Stimulated activated naive CD4-positive, alpha-beta T cell treated with Interleukin-2 at 50 U/mL for 16 hours (primary cell): Measurements from ENCODE around the gene VPS13D.

ENCODE experiments used
- DNase-seq: peaks from one replicate; lab custom pipeline; 2025; lab: John Stamatoyannopoulos, UW

VPS13D gene

DNA sequence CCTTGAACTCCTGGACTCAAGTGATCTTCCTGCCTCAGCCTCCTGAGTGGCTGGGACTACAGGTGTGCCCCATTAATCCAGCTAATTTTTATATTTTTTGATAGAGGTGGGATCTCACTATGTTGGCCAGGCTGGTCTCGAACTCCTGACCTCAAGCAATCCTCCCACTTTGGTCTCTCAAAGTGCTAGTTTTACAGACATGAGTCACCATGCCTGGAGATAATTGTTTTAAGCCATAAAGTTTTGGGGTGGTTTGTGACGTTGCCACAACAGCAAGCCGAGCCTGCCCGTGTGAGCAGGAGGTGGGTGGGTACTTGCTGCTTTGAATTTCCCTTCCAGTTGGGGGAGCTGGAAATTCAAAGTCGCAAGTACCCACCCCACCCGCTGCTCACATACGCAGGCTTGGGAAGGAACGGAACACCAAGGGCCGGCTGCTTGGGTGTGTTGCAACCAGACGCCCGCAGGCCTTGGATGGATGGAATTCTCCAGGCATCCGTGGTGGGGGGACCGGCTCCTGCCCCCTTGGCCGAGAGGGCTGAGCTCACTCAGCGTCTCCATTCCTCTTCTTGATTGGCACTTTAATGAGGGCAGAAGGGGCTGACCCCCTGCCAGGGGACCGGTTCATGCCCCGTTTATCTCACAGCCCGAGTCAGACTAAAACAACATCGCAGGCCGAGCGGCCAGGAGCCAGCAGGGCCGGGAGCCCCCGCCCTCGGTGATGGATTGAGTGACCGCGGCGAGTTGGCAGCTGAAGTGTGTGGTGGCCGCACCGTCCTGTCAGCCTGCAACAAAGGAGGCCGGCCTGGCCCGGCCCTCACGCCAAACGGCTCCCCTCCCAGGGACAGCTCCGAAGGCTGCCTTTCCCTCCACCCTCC lies 310.1 kb downstream of the VPS13D start:
- no peak for DNase-seq

DNA sequence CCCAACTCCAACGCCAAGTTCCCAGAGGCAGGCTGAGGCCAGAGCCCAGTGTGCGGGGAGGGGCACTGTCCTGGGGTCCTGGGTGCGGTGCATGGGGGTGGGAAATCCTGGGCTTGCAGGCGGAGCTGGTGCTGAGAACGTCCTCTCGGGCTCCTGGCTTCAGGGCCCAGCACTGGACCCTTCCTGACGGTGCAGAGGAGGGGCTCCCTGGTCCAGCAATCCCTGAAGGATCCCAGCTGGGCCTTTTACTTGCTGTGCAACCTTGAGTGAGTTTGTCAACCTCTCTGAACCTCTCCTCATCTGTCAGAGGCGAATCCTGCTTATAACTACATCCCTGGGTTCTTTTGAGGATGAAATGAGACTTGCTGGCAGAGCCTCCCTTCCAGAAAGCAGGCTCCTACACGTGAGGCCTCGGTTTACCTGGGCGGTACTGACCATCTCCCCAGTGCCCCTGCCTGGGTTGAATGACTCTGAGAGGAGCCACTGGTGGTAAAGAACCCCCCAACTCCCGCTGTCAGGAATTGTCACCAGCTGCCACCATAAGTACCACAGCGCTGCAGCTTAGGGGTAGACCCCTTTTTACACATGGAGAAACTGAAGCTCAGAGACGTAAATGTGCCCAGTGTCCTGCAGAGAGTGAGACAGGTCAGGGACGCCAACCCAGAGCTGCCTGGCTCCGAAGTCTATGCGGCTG lies 310.9 kb downstream of the VPS13D start:
- DNase-seq, result no peak

DNA sequence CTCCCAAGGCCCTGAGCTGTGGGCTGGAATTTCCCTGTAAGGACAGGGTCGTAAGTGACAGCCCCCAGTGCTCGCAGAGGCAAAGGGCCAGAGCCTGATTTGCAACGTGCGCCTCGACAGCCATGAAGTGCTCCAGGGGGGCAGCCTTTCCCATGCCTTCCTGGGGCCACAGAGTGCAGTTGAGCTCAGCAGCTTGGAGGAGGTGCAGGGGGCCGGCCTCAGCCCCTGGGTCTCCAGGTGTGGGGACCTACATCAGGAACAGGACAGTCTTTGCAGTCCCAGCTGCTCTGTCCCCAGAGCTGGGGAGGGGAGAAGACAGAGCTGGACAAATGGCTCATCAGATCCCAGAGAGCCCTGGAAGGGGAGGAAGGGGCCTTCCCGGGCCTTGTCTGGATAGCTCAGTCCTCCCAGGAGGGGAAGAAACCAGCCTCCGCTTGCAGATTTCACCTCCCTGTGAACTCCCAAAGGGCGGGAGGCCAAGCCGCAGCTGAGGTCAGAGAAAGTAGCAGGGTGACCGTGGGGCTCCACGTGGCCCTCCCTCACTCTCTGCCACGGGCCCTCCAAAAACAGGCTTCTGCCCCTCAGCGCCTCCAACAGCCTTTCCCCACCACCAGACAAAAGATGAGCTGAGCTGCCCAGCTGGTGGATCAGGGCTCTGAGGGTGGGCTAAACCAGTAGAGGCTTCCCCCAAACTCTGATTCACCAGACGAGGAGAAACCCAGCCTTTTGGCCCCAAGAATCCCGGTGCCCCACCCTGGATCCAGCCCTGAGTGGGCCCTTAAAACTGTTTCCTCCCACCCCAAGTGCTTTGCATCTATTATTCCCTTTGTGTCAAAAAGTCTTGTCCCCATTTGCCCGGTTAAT lies 311.7 kb downstream of the VPS13D start:
- DNase-seq, result no peak

DNA sequence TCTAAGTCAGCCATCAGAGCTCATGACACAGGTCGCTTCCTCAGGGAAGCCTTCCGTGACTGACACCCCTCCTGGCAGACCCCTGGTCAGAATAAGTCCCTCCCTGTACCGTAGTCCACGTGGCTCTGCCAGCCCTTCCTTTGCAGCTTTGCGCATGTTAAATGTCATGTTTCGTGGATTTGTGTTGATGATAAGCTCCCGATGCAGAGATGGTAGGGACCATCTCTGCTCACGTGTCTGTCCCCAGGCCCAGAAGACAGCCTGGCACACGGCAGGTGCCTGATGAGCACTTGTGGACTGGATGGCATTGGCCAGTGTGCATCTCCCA lies 312.3 kb downstream of the VPS13D start:
- no peak for DNase-seq

DNA sequence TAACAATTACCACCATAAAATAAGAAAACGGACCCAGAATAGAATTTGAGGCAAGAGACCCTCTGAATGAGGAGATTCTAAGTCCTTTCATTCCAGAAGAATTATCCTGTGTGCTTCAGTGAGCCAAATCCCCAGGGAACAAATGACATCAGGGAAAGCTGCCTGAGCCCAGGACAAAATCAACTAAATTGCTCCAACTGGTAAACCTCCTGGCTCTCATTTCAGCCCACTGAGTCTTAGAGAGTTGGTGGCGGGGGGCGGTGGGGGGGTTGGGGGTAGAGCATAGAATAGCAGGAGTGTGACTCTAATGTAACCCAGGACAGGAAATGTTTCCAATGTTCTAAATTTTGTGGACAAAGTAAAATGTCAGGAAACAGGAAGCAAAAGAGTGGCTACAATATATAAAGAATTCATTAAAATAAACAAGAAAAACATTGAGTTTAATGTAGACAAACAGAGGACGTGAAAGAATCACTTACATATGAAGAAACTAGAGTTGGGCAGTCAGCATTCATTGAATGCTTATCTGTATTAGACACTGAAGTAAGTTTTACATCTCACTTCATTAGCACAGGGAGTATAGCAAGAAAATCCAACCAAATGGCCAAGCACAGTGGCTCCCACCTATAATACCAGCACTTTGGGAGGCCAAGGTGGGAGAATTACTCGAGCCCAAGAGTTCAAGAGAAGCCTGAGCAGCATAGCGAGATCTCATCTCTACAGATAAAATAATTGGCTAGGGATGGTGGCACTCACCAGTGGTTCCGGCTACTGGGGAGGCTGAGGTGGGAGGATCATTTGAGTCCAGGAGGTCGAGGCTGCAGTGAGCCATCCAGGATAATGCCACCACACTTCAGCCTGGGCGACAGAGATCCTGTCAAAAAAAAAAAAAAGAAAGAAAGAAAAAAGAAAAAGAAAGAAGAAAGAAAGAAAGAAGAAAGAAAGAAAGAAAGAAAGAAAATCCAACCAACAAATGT lies 313.1 kb downstream of the VPS13D start:
- no peak for DNase-seq

DNA sequence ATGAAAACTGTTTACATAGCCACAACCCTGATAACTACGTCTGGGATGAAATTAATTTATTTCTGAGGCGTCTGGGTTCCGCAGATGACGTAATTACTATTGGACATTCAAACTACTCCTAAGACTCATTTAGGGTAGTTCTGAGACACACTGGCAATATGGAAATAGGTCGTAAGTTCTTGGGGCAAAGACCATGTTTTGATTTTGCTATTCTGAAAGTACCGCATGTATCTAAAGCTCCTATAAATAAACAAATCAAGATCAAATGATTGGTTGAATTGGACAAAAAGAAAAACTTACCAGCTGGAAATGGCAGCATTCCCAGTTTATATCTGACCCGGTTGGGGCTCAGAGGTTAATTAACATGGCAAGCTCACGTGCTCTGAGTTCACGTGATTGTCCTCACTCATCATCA lies 313.9 kb downstream of the VPS13D start:
- no peak for DNase-seq

DNA sequence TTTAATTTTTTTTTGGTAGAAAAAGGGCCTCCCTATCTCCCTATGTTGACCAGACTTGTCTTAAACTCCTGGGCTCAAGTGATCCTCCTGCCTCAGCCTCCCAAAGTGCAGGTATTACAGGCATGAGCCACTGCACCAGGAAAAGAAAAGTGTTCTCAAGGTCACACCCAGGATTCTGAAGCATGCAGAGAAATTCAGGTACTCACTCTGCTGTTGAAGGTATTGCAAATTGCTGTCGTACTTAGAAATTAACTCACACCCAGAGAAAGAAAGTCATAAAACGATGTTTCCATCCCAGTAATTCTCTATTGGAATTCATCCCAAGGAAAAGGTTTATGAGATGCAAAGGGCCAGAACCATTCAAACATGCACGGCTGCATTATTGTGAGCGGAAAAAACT lies 314.5 kb downstream of the VPS13D start:
- DNase-seq, result no peak

DNA sequence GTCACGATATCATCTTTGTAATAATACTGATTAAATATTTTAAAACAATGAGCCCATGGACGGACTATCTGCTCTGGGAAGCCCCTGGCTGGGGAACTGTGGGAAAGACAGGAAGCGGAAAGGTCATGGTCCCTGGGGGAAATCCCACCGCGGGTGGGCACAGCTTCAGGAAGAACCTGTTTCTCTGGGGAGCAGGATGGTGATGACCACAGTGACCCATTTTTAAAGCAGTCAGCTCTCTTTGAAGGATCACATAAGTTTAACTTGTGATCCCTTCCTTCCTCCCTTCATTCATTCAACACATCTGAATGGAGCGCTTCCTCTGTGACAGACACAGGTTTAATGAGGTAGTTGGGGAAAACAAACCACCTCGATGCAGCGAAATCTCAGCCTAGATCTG lies 315.2 kb downstream of the VPS13D start:
- DNase-seq, result no peak

DNA sequence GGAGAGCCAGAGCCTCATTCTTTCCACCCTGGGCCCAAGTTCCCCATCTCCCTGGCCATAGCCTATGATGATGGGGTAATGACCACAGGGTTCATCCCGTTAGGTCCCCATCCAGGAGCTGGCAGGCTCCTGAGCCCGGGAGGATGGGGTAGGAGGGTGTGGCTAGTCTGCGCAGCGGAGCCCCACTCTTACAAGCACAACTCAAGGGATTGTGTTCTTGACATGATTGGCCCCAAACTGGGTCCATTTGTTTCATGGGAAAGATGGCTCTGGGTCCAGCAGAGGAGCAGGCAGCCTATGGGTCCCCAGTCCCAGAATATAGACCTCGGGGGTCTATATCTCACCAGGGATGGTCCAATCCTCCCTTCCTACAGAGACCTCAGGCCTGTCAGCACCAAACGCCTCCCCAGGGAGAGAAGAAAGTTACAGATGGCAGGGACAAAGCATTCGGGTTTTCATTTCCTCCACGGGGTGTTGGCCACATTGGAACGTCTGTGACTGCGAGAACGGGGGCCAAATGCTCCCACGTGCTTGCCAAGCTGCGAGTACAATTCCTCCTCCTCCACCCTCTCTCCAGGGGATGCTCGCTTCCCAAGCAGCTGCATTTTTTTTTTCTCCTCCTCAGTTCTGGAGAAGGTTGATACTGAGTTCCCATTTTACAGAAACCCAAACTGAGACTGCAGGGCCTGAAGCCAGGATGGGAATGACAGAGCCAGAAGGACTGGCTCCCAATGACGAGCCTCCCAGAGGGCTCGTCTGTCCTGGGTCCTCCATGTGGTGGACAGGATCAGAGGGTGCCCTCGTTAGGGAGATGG lies 317.1 kb downstream of the VPS13D start:
- DNase-seq, result no peak

DNA sequence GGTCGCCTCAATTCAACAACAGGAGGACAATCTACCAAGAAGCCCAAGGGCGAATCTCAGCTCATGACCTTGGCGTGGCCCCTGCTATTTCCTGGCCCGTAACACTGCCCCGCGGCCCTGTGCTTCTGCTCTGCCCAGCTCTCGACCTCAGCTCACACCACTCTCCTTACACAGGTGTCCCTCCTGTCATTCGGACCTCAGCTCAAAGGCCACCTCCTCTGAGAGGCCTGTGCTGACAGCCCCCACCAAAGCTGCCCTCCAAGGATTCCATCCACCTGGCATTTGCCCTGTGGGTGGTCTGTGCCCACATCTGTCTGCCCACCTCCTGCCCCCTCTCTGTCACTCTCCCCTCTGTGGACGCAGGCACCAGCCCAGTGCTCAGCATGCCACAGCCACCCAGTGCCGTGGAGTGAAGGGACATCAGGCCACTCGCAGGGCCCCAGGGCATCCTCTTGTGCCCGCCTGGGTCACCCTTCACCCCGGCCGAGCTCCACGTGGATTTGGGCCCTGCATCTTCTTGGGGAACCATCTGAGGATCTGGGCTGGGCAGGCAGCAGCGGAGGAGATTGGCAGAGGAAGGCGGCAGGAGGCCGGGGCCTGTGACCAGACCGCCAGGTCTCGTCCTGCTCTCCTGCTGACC lies 317.9 kb downstream of the VPS13D start:
- no peak for DNase-seq

DNA sequence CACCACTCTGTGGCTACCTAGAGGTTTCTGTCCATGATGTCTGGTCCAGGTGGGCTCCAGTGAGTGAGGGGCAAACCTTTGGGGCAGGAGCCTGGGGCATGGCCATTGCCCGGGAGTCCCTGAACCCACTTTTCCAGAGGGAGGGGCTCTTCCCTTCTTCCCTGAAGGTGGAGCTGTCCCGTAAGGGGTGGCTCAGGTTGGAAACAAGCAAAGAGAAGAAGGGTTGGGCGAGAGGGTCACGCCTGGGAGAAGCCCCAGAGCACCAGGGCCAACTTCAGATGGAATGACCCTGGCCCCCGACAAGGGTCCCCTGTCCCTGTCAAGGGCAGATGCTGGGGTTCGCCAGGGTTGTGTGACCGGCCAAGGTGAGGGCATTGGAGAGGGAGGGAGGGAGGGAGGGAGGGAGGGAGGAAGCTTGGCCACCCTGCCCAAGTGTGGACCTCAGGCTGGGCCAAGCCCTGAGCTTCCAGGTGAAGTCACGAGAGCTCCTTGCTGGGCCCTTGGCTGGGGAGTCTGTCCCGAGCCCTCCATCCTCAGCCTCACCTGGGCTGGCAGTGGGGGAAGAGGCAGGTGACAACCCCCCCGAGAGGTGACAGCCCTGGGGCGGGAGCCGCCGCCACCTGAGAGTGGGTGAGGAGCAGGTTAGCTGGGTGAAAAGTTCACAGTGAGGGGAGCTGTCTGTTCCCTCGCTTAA lies 318.6 kb downstream of the VPS13D start:
- DNase-seq, result no peak

DNA sequence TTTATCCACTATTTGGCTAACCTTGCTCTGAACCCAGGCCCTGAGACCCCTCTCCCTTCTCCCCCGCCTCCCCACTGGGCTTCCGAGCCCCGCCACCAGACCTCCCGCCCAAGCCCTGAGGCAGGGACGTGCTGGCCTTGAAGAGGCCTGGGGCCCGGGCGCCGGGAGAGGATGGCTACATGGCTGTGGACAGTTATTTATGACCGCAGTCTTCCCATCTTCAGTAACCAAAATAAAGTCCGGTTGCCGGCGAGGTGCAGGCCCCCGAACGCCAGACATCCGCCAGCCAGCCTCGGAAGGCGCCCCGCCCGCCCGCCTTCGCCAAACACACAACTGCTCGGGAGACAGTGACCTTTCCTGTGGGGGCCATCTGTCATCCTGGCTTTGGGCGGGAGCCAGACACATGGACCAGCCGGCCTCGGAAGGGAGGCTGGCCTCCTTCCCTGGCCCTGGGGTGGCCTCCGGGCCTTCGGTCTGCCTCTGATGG lies 319.2 kb downstream of the VPS13D start:
- DNase-seq, result no peak

DNA sequence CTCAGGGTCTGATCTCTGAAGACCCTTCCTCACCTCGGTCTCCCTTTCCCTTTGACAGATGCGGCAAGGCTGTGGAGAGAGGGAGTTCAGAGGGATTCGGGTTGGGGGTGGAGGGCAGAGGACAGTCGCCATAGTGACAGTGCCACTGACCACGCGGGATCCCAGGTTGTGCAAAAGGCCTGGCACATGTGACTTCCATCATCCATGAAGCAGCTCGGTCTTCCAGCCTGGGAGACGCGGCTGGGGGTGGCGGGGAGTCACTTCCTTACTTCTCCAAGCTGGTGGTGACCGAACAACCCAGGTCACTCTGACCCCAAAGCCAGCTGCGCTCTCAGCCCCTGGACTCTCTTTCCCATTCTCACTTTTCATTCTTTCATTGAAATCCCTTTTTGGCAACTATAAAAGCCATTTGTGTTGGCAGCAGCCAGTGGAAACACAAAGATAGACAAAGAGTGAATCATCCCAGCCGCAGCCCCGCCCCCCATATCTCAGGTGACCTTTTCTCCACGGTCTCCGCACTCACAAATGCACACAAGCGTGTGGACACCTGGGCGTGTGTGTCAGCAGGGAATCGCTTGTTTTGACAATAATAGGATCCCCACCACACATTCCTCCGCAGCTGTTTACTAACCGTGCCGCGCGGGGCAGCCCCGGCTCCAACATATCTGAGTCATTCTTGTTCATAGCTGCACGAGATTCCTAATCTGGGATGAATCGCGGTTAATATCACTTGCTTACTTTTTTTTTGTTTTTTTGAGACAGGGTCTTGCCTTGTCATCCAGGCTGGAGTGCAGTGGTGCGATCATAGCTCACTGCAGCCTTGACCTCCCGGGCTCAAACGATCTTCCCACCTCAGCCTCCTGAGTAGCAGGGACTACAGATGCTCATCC lies 319.9 kb downstream of the VPS13D start:
- no peak for DNase-seq

DNA sequence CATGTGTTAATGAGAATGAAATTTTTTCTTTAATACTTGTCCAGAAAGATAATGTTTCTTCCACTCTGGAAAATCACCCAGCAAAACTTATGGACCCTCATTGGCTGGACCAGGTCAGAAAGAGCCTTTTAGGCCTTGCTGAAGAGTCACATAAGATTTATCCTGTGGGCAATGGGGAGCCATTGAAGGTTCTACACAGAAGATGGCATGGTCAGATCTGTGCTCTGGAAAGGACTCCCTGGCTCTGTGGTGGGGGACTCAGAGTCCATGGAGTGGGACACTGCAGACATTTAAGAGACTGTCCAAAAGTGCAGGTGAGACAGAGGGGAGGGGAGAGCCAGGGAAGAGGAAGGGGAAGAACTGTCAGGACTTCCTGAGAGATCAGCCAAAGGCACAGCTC lies 321.8 kb downstream of the VPS13D start:
- no peak for DNase-seq

DNA sequence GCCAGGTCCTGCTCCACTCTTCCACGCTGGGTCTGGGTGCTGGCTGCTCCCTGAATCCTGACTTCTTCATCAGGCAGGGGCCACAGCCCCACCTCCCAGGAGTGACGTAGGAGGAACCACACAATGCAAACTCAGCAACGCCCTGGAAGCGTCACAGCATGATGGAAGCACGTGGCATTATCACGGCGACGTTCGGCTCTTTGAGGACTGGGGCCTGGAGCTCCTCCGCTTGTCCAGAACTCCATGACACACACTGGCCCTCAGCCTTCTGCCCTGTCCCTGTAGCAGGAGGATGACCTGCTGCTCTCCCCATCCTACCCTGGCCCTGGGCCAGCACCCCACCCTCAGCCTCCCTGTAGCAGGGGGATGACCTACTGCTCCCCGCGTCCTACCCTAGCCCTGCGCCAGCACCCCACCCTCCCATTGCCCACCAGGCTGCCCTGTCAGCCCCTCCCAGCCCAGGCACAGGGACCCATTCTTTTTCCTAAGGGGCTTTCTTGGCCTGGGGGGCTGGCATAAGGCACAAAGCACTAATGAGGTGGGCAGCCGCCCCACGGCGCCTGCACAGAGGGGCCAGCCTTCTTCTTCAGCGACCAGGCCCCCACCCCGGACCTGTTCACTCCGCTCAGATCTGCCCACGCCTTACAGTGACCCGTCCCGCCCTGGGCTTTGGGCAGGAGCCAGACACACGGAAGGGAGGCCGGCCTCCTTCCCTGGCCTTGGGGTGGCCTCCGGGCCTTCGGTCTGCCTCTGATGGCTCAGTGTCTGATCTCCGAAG lies 322.5 kb downstream of the VPS13D start:
- DNase-seq, result no peak

DNA sequence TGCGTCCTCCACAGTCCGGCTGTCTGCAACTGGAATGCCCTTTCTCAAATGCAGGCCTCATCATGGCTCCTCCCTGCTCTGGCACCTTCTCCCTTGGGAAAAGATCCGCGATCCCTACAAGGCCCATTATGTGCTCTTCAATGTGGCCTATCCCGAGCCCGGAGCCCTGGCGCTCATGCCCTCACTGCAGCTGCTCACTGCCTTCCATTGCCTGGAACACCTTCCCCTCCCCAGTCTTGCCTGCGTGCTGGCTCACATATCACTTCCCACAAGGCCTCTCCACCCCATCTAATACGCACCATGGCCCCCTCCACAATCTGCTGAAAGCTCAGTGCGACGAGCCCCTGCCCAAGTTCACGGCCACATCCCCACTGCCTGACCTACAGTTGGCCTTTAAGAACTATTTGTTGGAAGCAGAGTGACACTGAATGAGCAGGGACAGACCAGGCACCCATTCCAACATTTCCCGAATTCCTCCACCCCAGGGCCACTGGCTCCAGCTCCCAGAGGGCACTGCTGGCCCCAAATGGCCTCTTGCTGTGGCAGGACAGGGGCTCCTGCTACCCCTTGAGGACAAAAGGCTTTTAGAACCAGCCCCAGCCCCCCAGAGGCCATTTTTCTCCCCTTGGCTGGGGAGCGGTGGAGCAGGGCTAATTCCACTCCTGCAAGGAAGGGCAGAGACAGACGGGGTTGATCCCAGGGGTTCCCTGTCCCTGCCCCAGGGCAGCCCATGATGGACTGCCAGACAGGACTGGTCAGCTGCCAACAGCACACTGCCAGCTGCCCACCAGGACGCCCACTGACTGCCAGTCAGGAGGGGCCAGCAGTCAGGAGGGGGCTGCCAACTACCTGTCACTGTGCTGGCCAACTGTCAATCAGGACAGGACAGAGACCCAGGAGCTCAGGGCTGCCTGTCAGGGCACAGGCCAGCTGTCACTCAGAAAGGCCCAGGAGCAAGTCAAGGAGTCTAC lies 323.4 kb downstream of the VPS13D start:
- DNase-seq, result no peak
